Mucosa of descending colon (tissue), 3 donors: ENCODE results near the gene LYRM9. TPM values are rescaled to one million over a fixed set of nuclear protein-coding genes. Genes with fewer than 3 reads are reported as not detected.

ENCODE experiments used
- ATAC-seq: fragments of 200-7000 bp; cut with Tn5 transposase; one replicate; pipeline ENCODE4 v1.9.1; 2020; ENCODE audit warnings: mild to moderate bottlenecking, moderate library complexity
- DNase-seq, 3 donors: peaks; one replicate each; pipeline ENCODE4 v3.0.0-alpha.2; 2020
- H3K36me3 ChIP-seq: fragments of 200-600 bp; one replicate; pipeline ENCODE4 v1.8.0; 2021; ENCODE audit warnings: low read depth, mild to moderate bottlenecking
- H3K4me1 ChIP-seq: fragments of 200-600 bp; one replicate; pipeline ENCODE4 v1.8.0; 2021; ENCODE audit warnings: low read depth, mild to moderate bottlenecking
- H3K4me3 ChIP-seq: fragments of 200-600 bp; one replicate; pipeline ENCODE4 v1.8.0; 2021; ENCODE audit warnings: mild to moderate bottlenecking
- H3K9me3 ChIP-seq: fragments of 200-600 bp; one replicate; pipeline ENCODE4 v1.8.0; 2021; ENCODE audit warnings: mild to moderate bottlenecking
- intact Hi-C, 2 donors: fragments of 100-400 bp; cut with DNase I in 1 of 2; cut with micrococcal nuclease in 1 of 2; formaldehyde crosslinking; loops; one replicate each; pipeline versions ENCODE4 v1.11.0 to v1.11.1; 2022; cut with DNase I, micrococcal nuclease
- long read RNA-seq, 2 donors: library from polyadenylated mRNA; unstranded; transcript quantifications; one replicate each; pipeline ENCODE4 v2.0.0, GENCODE V29; 2019 to 2021
- total RNA-seq, 3 donors: library from RNA; stranded (reverse); fragmentation: NEBNext Ultra II Directional in 2 of 3; extraction: Animal tissue kit (Norgen Biotek cat#: 25700) in 2 of 3; gene quantifications; one replicate each; pipeline versions ENCODE4 v1.2.1 to v1.2.4, GENCODE V29; 2021 to 2023
- TF ChIP-seq, protein P1 (sequence below): fragments of 200-600 bp; IDR thresholded peaks from one replicate; pipeline ENCODE4 v1.8.0; 2022; ENCODE audit warnings: antibody characterized with exemption, mild to moderate bottlenecking
- donor health status: DM: no; HTN: no; CAD: no; lungs with moderate emphysema.
- donor health status: DM: no; HTN: no; CAD: no.
- donor health status: DM: no; HTN: yes; CAD: no.

The LYRM9 gene
- 1 to 10 TPM; 4.7 to 7.2 (median 6.2) TPM for total RNA-seq
- long read RNA-seq, donor 1, partial matches to known transcripts = 0 of 4 reads
- long read RNA-seq, donor 1, other reads (novel, unspliced or antisense) = 1 of 4 reads
- long read RNA-seq, donor 2, partial matches to known transcripts = 2 of 6 reads
- long read RNA-seq, donor 2, other reads (novel, unspliced or antisense) = 0 of 6 reads

DNA sequence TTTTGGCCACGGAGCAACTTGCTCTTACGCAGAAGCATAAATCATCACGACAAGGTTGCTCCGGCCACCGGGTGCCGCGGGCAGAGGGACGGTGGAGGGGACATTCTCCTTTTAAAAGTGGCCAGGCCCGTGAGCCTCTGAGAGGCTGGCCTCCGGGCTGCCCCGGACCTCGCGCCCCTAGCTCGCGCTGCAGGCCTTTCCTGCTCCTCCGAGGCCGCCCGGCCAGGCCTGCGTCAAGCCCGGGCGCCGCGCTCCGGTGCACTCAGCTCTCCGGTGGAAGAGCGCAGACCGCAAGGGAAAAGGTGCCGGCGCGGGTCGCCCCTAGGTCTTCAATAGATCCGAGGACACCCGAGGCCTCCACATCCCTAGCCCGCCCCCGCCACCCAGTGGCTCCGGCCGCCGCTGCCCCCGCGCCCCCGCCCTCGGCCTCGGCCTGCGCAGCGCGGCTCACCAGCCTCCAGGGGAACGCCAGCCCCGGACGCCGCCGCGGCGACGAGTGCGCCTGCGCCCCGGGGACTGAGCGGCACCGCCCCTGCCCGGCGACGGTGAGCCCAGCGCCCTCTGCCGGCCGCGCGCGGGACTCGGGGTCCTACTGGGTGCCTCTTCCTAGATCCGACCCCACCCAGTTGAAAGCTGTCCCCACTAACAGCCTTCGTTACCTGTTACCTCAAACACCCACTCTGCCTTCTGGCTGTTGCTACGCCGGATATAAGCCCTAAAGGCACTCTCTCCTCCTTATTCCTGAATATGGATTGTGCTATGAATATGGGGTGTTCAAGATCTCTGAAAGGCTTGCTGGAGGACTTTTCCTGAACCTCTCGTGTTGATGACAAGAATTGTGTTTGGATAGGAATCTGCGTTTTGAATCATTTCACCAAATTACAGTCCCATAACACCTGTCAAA is at the start of gene LYRM9:
Gene LYRM9, minus strand, starts transcription at position 500 of the 904 bp plus-strand sequence. CDS start 10,671 bp downstream, outside the sequence.
- TF ChIP-seq, protein P1, sequence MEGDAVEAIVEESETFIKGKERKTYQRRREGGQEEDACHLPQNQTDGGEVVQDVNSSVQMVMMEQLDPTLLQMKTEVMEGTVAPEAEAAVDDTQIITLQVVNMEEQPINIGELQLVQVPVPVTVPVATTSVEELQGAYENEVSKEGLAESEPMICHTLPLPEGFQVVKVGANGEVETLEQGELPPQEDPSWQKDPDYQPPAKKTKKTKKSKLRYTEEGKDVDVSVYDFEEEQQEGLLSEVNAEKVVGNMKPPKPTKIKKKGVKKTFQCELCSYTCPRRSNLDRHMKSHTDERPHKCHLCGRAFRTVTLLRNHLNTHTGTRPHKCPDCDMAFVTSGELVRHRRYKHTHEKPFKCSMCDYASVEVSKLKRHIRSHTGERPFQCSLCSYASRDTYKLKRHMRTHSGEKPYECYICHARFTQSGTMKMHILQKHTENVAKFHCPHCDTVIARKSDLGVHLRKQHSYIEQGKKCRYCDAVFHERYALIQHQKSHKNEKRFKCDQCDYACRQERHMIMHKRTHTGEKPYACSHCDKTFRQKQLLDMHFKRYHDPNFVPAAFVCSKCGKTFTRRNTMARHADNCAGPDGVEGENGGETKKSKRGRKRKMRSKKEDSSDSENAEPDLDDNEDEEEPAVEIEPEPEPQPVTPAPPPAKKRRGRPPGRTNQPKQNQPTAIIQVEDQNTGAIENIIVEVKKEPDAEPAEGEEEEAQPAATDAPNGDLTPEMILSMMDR = peak; percentile 90
- intact Hi-C loops = no loop called here
- peak; percentile 92 to 96 (median 94) for DNase-seq
- Histone ChIP-seq H3K4me1 (peaks cover 6% of the 10 kb centered on the region), H3K36me3 (no peaks in the 10 kb centered on the region), H3K9me3 (no peaks in the 10 kb centered on the region), H3K4me3 (peak within 1 kb of the TSS; percentile 37)
- peak; percentile 100 for ATAC-seq

DNA sequence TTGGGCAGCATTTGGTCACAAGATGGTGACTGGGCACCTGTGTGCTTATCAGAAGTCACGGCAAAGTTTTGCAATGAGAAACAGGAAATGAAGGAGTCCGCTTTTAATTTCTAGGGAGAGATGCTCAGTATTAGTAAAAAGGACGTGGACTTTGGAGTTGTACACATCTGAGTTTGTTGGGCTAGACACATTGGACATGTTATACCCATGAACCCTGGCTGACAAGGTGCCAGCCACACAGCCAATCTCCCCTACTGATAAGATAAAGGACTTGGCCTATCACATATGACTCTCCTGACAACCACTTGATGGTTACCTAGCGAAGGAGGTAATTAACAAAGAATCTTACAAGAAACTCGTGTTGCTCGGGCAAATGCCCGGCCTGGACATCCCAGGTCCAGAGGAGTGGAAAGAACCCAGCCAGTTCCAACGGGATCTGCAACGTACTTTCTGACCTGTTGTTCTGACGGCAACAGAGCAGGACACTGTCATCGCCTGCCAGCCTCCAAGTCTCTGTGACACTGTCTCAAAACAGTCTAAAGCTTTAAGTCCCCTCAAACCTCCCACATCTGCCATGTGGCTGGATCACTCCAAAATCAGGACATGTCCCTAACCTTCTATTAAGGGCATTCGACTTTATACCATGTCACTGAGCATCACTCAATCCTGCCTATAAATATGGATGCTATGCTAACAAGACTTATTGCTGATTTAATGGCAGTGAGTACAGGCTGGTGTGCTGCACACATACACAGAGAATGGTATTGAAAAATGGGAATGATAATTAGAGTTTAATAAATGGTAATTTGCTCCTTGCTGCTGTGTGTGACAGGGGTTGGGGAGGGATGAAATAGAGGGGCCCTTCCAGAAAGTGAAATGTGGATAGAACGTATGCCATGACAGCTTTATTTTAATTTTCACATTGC is 47.6 kb upstream of the LYRM9 start:
- no peak for ATAC-seq
- TF ChIP-seq, protein P1 = no peak
- intact Hi-C loops = no loop called here
- DNase-seq = no peak
- H3K36me3 ChIP-seq = no peaks in the 10 kb centered on the region
- no peak overlapping the region for H3K4me3 ChIP-seq
- H3K4me1 ChIP-seq = no peaks in the 10 kb centered on the region
- H3K9me3 ChIP-seq = no peaks in the 10 kb centered on the region

DNA sequence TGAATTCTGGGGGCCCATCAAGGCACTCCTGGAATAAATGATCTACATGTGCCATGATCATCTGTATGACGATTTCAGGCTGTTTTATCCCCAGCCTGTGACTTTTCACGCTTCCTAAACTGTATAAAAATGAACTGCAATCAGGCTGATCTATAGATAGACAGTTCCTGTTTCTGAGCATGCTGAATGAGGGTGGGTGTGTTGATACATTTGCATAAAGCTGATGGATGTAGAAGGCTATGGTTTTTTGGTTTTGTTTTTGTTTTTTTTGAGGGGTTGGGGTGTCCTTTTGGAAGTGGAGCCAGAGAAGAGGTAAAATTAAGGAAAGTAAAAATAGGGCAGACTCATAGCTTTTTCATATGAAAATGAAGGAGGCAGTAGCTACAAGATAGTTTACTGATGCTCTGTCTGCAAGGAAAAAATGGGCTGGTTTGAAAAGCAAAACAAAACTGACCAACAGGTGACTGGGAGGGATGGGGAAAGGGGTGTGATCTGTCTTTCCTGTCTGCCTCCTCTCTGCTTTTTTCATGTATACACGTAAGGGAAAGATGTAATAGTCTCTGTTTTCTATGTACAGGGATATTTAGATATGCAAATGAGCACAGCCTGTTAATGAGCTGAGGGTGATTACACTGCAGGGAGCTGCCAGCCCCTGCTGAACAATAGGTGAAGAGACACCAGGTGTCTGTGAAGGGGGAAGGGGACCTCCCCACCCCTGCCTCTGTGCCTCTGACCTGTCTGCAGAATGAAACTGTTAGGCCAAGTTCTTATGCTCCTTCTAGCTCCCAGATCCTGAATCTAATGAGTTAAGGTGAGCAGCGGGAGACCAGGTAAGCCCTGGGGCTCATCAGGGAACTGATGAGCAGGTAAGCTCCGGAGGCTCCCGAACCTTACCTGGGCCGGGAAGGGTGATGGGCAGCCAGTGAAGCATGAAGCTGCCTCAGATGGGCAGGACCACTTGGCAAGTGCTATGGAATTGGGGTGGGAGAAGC is 46.6 kb upstream of the LYRM9 start:
- TF ChIP-seq, protein P1 = no peak
- intact Hi-C loops = no loop called here

DNA sequence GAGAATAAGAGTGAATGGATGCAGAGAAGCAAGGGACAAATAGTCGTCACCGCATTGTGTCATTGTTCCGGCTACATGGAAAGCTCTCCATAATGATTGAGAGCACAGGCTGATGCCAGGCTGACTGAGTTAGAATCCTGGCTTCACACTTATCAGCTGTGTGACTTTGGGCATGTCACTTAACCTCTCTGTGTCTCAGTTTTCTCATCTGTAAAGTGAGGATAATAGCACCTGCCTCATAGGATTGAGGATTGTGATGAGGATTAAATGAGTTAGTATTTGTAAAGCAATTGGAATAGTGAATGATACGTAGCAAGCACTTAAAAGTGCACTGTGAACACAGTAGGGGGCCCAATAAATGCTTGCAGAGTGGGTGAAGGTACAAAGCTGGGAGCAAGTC is 45.7 kb upstream of the LYRM9 start:
- TF ChIP-seq, protein P1 = no peak
- ATAC-seq (no peak), DNase-seq (no peak)

More for the DNA sequence above, 46.6 kb upstream of the LYRM9 start:
- no peaks in the 10 kb centered on the region for H3K4me1 ChIP-seq
- no peak for DNase-seq
- H3K4me3 ChIP-seq = no peak overlapping the region
- no peaks in the 10 kb centered on the region for H3K9me3 ChIP-seq
- no peak for ATAC-seq
- no peaks in the 10 kb centered on the region for H3K36me3 ChIP-seq

More for the DNA sequence above, 45.7 kb upstream of the LYRM9 start:
- Histone ChIP-seq H3K36me3 (no peaks in the 10 kb centered on the region), H3K4me1 (no peaks in the 10 kb centered on the region), H3K9me3 (no peaks in the 10 kb centered on the region), H3K4me3 (no peak overlapping the region)
- intact Hi-C loops = no loop called here
